ENCODE results near the gene BLOC1S3. TPM values are rescaled to one million over a fixed set of nuclear protein-coding genes. Genes with fewer than 3 reads are reported as not detected.

BLOC1S3 gene
- total RNA-seq, 1 experiment from 2014 or later = 11.9 TPM

GRCh38 chr19:45205810-45206209, 27.2 kb downstream of the BLOC1S3 start:
- no TSS peak for BruUV-seq (replicated peaks)
- intact Hi-C loops (cut with micrococcal nuclease) = no loop called here
- no peak for DNase-seq

GRCh38 chr19:45206328-45206727, 27.7 kb downstream of the BLOC1S3 start:
- Histone ChIP-seq H2AFZ (ENCODE audit: low read length) (no peak overlapping the region), H3K79me2 (ENCODE audit: low read length) (no peaks in the 10 kb centered on the region), H3K4me2 (ENCODE audit: low read length) (no peak overlapping the region), H4K20me1 (ENCODE audit: low read length) (no peaks in the 10 kb centered on the region), H3K27ac (ENCODE audit: low read length) (no peak overlapping the region), H3K27me3 (ENCODE audit: low read length) (no peaks in the 10 kb centered on the region), H3K4me1 (ENCODE audit: insufficient read depth, low read length) (no peaks in the 10 kb centered on the region), H3F3A (ENCODE audit: low read length, unreplicated experiment) (no peaks in the 10 kb centered on the region), H3K9me2 (replicated peaks; ENCODE audit: low read length) (no peaks in the 10 kb centered on the region), H3K4me3 (ENCODE audit: low read length) (no peak overlapping the region), H3K9ac (ENCODE audit: low read length) (no peak overlapping the region), H3K9me3 (ENCODE audit: low read length) (no peaks in the 10 kb centered on the region), H3K36me3 (ENCODE audit: low read depth, low read length) (no peaks in the 10 kb centered on the region)
- intact Hi-C loops (cut with micrococcal nuclease) = no loop called here
- ChIA-PET CTCF (no interaction called here), POLR2A (ENCODE audit: unreplicated experiment) (no interaction called here)
- no peak for DNase-seq
- BruUV-seq (replicated peaks) = no TSS peak
- ATAC-seq = no peak
- TF ChIP-seq CTCF (conservative IDR thresholded peaks at IDR 0.05; ENCODE audit: low read depth, low read length) (no peak), EZH2 (IDR thresholded peaks at IDR 0.05; ENCODE audit: low read length, unreplicated experiment) (no peak), EZH2phosphoT487 (IDR thresholded peaks at IDR 0.05; ENCODE audit: borderline replicate concordance, low read length) (no peak)

More at GRCh38 chr19:45205810-45206209, 27.2 kb downstream of the BLOC1S3 start:
- POLR2A ChIA-PET (ENCODE audit: unreplicated experiment) = no interaction called here
- Histone ChIP-seq H4K20me1 (ENCODE audit: low read length) (no peaks in the 10 kb centered on the region), H3K27me3 (ENCODE audit: low read length) (no peaks in the 10 kb centered on the region), H3K9me3 (ENCODE audit: low read length) (no peaks in the 10 kb centered on the region), H3K36me3 (ENCODE audit: low read depth, low read length) (no peaks in the 10 kb centered on the region), H3K4me1 (ENCODE audit: insufficient read depth, low read length) (no peaks in the 10 kb centered on the region), H3K79me2 (ENCODE audit: low read length) (no peaks in the 10 kb centered on the region), H2AFZ (ENCODE audit: low read length) (no peak overlapping the region), H3K9me2 (replicated peaks; ENCODE audit: low read length) (no peaks in the 10 kb centered on the region), H3K9ac (ENCODE audit: low read length) (no peak overlapping the region), H3F3A (ENCODE audit: low read length, unreplicated experiment) (no peaks in the 10 kb centered on the region), H3K4me2 (ENCODE audit: low read length) (no peak overlapping the region), H3K27ac (ENCODE audit: low read length) (no peak overlapping the region), H3K4me3 (ENCODE audit: low read length) (no peak overlapping the region)
- TF ChIP-seq EZH2phosphoT487 (IDR thresholded peaks at IDR 0.05; ENCODE audit: borderline replicate concordance, low read length) (no peak), CTCF (conservative IDR thresholded peaks at IDR 0.05; ENCODE audit: low read depth, low read length) (no peak), EZH2 (IDR thresholded peaks at IDR 0.05; ENCODE audit: low read length, unreplicated experiment) (no peak)
- CTCF ChIA-PET = no interaction called here
- ATAC-seq = no peak

- BruUV-seq (replicated peaks) = no TSS peak
- H3K4me1 ChIP-seq (ENCODE audit: insufficient read depth, low read length) = no peaks in the 10 kb centered on the region
- intact Hi-C loops (cut with micrococcal nuclease) = no loop called here
- CTCF ChIA-PET = no interaction called here
- TF ChIP-seq EZH2phosphoT487 (IDR thresholded peaks at IDR 0.05; ENCODE audit: borderline replicate concordance, low read length) (no peak), EZH2 (IDR thresholded peaks at IDR 0.05; ENCODE audit: low read length, unreplicated experiment) (no peak), CTCF (conservative IDR thresholded peaks at IDR 0.05; ENCODE audit: low read depth, low read length) (no peak)
- H3K4me2 ChIP-seq (ENCODE audit: low read length) = no peak overlapping the region
- H3K36me3 ChIP-seq (ENCODE audit: low read depth, low read length) = no peaks in the 10 kb centered on the region
- H3K9ac ChIP-seq (ENCODE audit: low read length) = no peak overlapping the region
- no peak overlapping the region for H3K27ac ChIP-seq (ENCODE audit: low read length)
- no peaks in the 10 kb centered on the region for H4K20me1 ChIP-seq (ENCODE audit: low read length)
- POLR2A ChIA-PET (ENCODE audit: unreplicated experiment) = no interaction called here
- H3K9me3 ChIP-seq (ENCODE audit: low read length) = no peaks in the 10 kb centered on the region
- DNase-seq (no peak), ATAC-seq (no peak)
- H2AFZ ChIP-seq (ENCODE audit: low read length) = no peak overlapping the region
- H3K4me3 ChIP-seq (ENCODE audit: low read length) = no peak overlapping the region
- no peaks in the 10 kb centered on the region for H3K79me2 ChIP-seq (ENCODE audit: low read length)
- H3F3A ChIP-seq (ENCODE audit: low read length, unreplicated experiment) = no peaks in the 10 kb centered on the region
- H3K9me2 ChIP-seq (replicated peaks; ENCODE audit: low read length) = no peaks in the 10 kb centered on the region
- 0 out of 2 replicates have a peak, but pooled peaks cover 3% of the 10 kb centered on the region for H3K27me3 ChIP-seq (ENCODE audit: low read length)
Measured at GRCh38 chr19:45211751-45212381, 33.3 kb downstream of the BLOC1S3 start.
